A673 (cell line): ENCODE results near the gene LRRC36. TPM values are rescaled to one million over a fixed set of nuclear protein-coding genes. Genes with fewer than 3 reads are reported as not detected.
"Not testable (repeated sequence)": the region's sequence is repeated elsewhere in the genome, so short reads cannot be mapped to it uniquely, and the experiment has no call there.

Source experiments
- BruUV-seq: library from RNA; stranded (reverse); fragments of 400-500 nt; replicated peaks from 2 replicates; lab custom pipeline; 2021; lab: Mats Ljungman, UMichigan
- CTCF ChIA-PET: fragments of 300-600 bp; sonication (Branson Sonifier 250); formaldehyde crosslinking; loops from one replicate; lab custom pipeline; 2022; ENCODE audit warnings: antibody characterized with exemption; lab: Charles Lee
- POLR2A ChIA-PET: fragments of 300-600 bp; sonication (Branson Sonifier 250); formaldehyde crosslinking; loops from one replicate; lab custom pipeline; 2022; ENCODE audit warnings: antibody characterized with exemption; ENCODE audit not compliant: low non-redundant PET; lab: Charles Lee
- DNase-seq: peaks from one replicate; pipeline ENCODE4 v3.0.0-alpha.2; 2015; ENCODE audit warnings: low spot score
- H3K27ac ChIP-seq: fragments of 200-600 bp; sonication (generic); 2 replicates; pipeline ENCODE4 v1.5.1; 2016; ENCODE audit warnings: mixed run types, low read depth, mild to moderate bottlenecking, mixed read lengths, antibody characterized with exemption, low read length; ENCODE audit not compliant: poor library complexity, severe bottlenecking
- H3K27me3 ChIP-seq: fragments of 200-600 bp; sonication (generic); replicated peaks from 2 replicates; pipeline ENCODE4 v1.6.1; 2017; ENCODE audit warnings: mixed run types, low read depth, mild to moderate bottlenecking, mixed read lengths, antibody characterized with exemption, low read length; ENCODE audit not compliant: insufficient read depth, poor library complexity
- H3K36me3 ChIP-seq: fragments of 200-600 bp; sonication (generic); 2 replicates; pipeline ENCODE4 v1.6.1; 2016; ENCODE audit warnings: mixed run types, mild to moderate bottlenecking, mixed read lengths, antibody characterized with exemption, low read length; ENCODE audit not compliant: insufficient read depth, poor library complexity, severe bottlenecking
- H3K4me1 ChIP-seq: fragments of 200-600 bp; sonication (generic); 2 replicates; pipeline ENCODE4 v1.6.1; 2017; ENCODE audit warnings: mixed run types, mild to moderate bottlenecking, mixed read lengths, antibody characterized with exemption, low read length; ENCODE audit not compliant: insufficient read depth, poor library complexity, severe bottlenecking
- H3K4me3 ChIP-seq: fragments of 200-600 bp; sonication (generic); 2 replicates; pipeline ENCODE4 v1.5.1; 2016; ENCODE audit warnings: low read depth, mixed run types, mild to moderate bottlenecking, mixed read lengths, low read length; ENCODE audit not compliant: poor library complexity, severe bottlenecking
- H3K9me3 ChIP-seq: fragments of 200-600 bp; sonication (generic); 2 replicates; pipeline ENCODE4 v1.6.1; 2016; ENCODE audit warnings: mixed run types, low read depth, mild to moderate bottlenecking, mixed read lengths, antibody characterized with exemption, low read length; ENCODE audit not compliant: poor library complexity, severe bottlenecking
- CTCF ChIP-seq: fragments of 300-800, 200-600 bp; sonication (generic); conservative IDR thresholded peaks from 2 replicates; pipeline ENCODE4 v1.5.1; 2017; ENCODE audit warnings: low read depth, mild to moderate bottlenecking, antibody characterized with exemption, low read length, moderate library complexity, mixed read lengths
- EZH2 ChIP-seq: fragments of 200-600 bp; sonication (generic); IDR thresholded peaks from 2 replicates; pipeline ENCODE4 v1.6.1; 2017; ENCODE audit warnings: borderline replicate concordance, low read depth, mild to moderate bottlenecking, mixed read lengths, antibody characterized with exemption, low read length; ENCODE audit not compliant: poor library complexity, severe bottlenecking
- intact Hi-C: fragments of 100-400 bp; cut with micrococcal nuclease; formaldehyde crosslinking; loops from one replicate; pipeline ENCODE4 v1.10.0; 2022; ENCODE audit not compliant: unreplicated experiment
- total RNA-seq: library from RNA; stranded (reverse); gene quantifications from 2 replicates; pipeline ENCODE4 v1.2.3, GENCODE V29; 2021

The LRRC36 gene
- total RNA-seq, 1 experiment from 2014 or later: not detected

GRCh38 chr16:67372664-67373063, 46.0 kb downstream of the LRRC36 start:
- Histone ChIP-seq H3K36me3 (no peaks in the 10 kb centered on the region), H3K27ac (no peak overlapping the region), H3K27me3 (peaks cover 14% of the 10 kb centered on the region), H3K4me1 (no peaks in the 10 kb centered on the region), H3K4me3 (no peak overlapping the region), H3K9me3 (no peaks in the 10 kb centered on the region)
- POLR2A ChIA-PET: no interaction called here
- intact Hi-C loops: no loop called here
- BruUV-seq: no TSS peak
- TF ChIP-seq EZH2 (no peak), CTCF (peak; percentile 60)
- CTCF ChIA-PET: interaction anchor here (0.6 to 1.0 kb wide), 3 partner anchors 46 to 171 kb away, joined by 3 to 13 read pairs (median 3); partner anchors contain the start of genes KCTD19 and LRRC36
- DNase-seq: peak; percentile 34

- H3K27me3 ChIP-seq, H3K9me3 ChIP-seq, H3K27ac ChIP-seq, H3K4me3 ChIP-seq, POLR2A ChIA-PET, BruUV-seq, H3K36me3 ChIP-seq, DNase-seq, CTCF ChIA-PET, intact Hi-C loops, H3K4me1 ChIP-seq: not testable (repeated sequence)
Measured at GRCh38 chr16:67376012-67376411, 49.4 kb downstream of the LRRC36 start.

DNA sequence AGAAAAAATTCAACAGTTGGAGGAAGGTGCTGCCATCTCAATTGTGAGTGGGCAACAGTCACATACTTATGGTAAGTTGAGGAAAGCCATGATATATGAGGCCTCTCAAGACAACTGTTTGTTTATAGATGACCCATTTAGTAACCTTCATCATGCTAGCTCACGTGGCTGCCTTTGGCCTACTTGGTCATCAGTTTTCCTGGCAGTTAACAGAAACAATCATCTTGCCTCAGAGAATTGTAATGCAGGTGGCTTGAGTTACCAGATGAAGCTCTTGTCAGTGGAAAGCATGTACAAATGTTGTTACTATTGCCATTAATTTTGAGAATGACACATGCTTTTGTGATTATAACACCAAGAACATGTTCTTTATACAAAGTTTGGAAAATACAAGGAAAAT, 52.0 kb downstream of the LRRC36 start:
- TF ChIP-seq EZH2 (no peak), CTCF (no peak)
- Histone ChIP-seq H3K4me3 (no peak overlapping the region), H3K9me3 (no peaks in the 10 kb centered on the region), H3K27me3 (no peaks in the 10 kb centered on the region), H3K36me3 (no peaks in the 10 kb centered on the region), H3K4me1 (no peaks in the 10 kb centered on the region), H3K27ac (no peak overlapping the region)
- intact Hi-C loops: no loop called here
- BruUV-seq: no TSS peak
- DNase-seq: no peak
- CTCF ChIA-PET: no interaction called here
- POLR2A ChIA-PET: no interaction called here

GRCh38 chr16:67383284-67383683, 56.7 kb downstream of the LRRC36 start:
- intact Hi-C loops: no loop called here
- H3K4me1 ChIP-seq: no peaks in the 10 kb centered on the region
- H3K4me3 ChIP-seq: no peak overlapping the region
- no peak overlapping the region for H3K27ac ChIP-seq
- no TSS peak for BruUV-seq
- no peaks in the 10 kb centered on the region for H3K36me3 ChIP-seq
- no peak for DNase-seq
- ChIA-PET CTCF (no interaction called here), POLR2A (no interaction called here)
- TF ChIP-seq EZH2: no peak
- no peak for TF ChIP-seq CTCF
- no peaks in the 10 kb centered on the region for H3K27me3 ChIP-seq
- H3K9me3 ChIP-seq: no peaks in the 10 kb centered on the region
